Heart right ventricle (tissue), 16 donors: ENCODE results near the gene GTF2IRD1. TPM values are rescaled to one million over a fixed set of nuclear protein-coding genes. Genes with fewer than 3 reads are reported as not detected.

Experiments
- ATAC-seq, 8 donors: fragments of 200-7000 bp; cut with Tn5 transposase; one replicate each; pipeline ENCODE4 v1.9.1; 2020; ENCODE audit warnings: mild to moderate bottlenecking in 8 of 8, moderate library complexity in 8 of 8, moderate number of reproducible peaks in 1 of 8
- DNase-seq, 2 donors: peaks; one replicate each; pipeline ENCODE4 v3.0.0-alpha.2; 2020
- H3K27ac ChIP-seq, 10 donors: fragments of 200-600 bp; sonication (generic) in 2 of 10; one replicate each; pipeline versions ENCODE4 v1.5.0 to v1.8.0; 2020 to 2022; ENCODE audit warnings: mild to moderate bottlenecking in 3 of 10
- H3K27me3 ChIP-seq, 7 donors: fragments of 200-600 bp; one replicate each; pipeline ENCODE4 v1.8.0; 2021 to 2022; ENCODE audit warnings: mild to moderate bottlenecking in 2 of 7
- H3K36me3 ChIP-seq, 9 donors: fragments of 200-600 bp; sonication (generic) in 1 of 9; one replicate each; pipeline versions ENCODE4 v1.5.0 to v1.8.0; 2020 to 2022; ENCODE audit warnings: mild to moderate bottlenecking in 2 of 9
- H3K4me1 ChIP-seq, 9 donors: fragments of 200-600 bp; sonication (generic) in 1 of 9; one replicate each; pipeline versions ENCODE4 v1.5.0 to v1.8.0; 2020 to 2022; ENCODE audit warnings: mild to moderate bottlenecking in 4 of 9
- H3K4me3 ChIP-seq, 10 donors: fragments of 200-600 bp; sonication (generic) in 2 of 10; one replicate each; pipeline versions ENCODE4 v1.5.0 to v1.8.0; 2020 to 2022; ENCODE audit warnings: mild to moderate bottlenecking in 7 of 10, moderate library complexity in 2 of 10
- H3K9me3 ChIP-seq, 11 donors: fragments of 200-600 bp in 10 of 11; sonication (generic) in 2 of 11; one replicate each; pipeline versions ENCODE4 v1.5.0 to v1.8.0; 2013 to 2022; ENCODE audit warnings: mild to moderate bottlenecking in 2 of 11, control low read depth in 1 of 11, moderate library complexity in 1 of 11
- WGBS, 2 donors: extraction: QIAGEN DNeasy Blood & Tissue Kit; methylation state at CpG; one replicate each; pipeline ENCODE4 v1.1.7; 2013; ENCODE audit warnings: inconsistent platforms in 1 of 2; 5-methylcytosine and 5-hydroxymethylcytosine counted together
- intact Hi-C, 10 donors: fragments of 100-400 bp; cut with DNase I; formaldehyde crosslinking; loops; one replicate each; pipeline versions ENCODE4 v1.11.1 to v1.14.2; 2022
- polyA plus RNA-seq, 2 donors: library from polyadenylated mRNA; stranded (reverse); fragments of 200-250 nt; gene quantifications; one replicate each; pipeline ENCODE4 v1.2.3, GENCODE V29; 2013
- total RNA-seq, 10 donors: library from RNA; stranded (reverse); fragmentation: NEBNext Ultra II Directional in 3 of 10; extraction: Animal tissue kit (Norgen Biotek cat#: 25700) in 3 of 10; gene quantifications; one replicate each; pipeline versions ENCODE4 v1.2.1 to v1.2.4, GENCODE V29; 2021 to 2023
- TF ChIP-seq, protein P1 (sequence below), 9 donors: fragments of 200-600 bp; sonication (generic) in 2 of 9; IDR thresholded peaks; one replicate each; pipeline versions ENCODE4 v1.5.0 to v1.8.0; 2021 to 2022; ENCODE audit warnings: antibody characterized with exemption in 9 of 9, mild to moderate bottlenecking in 5 of 9, moderate library complexity in 1 of 9
- donor health status: Arrhythmogenic right ventricular cardiomyopathy.
- donor health status: ischemic (EF 13 %, LVEDD 7.1; RV severe dilation, severe dysfunction).
- donor health status: healthy with polysubstance abuse.
- donor health status: DM: no; HTN: yes; CAD: no.
- donor health status: DM: no; HTN: no; CAD: no.
- donor health status: ischemic (EF 25% LVEDD 6.9; RV normal size, moderate dysfunction).
- donor health status: ischemic (EF 25% LVEDD 5.7; RV mildly dilated, moderate dysfunction).
- donor health status: healthy.
- donor health status: DM: yes; HTN: yes; CAD: no.
- donor health status: Ischemic cardiomyopathy.
- donor health status: ischemic (EF 35%, LVEDD 5.7; RV mildly dilated, moderate dysfunction).
- donor health status: nonischemic (EF 11% LVEDD 7.7; RV severe dilation, severe dysfunction).
- donor health status: DM: yes; HTN: yes; CAD: no.
- donor health status: PGD.
- donor health status: ischemic (EF 29% LVEDD 5.4; RV normal size, mild dysfunction).
- donor health status: nonischemic (EF 23%, LVEDD 6.1; RV moderate dilation, normal function).

Gene GTF2IRD1
- total and polyA plus RNA-seq, 12 donors: 11.7 to 36.6 (median 18.0) TPM

DNA sequence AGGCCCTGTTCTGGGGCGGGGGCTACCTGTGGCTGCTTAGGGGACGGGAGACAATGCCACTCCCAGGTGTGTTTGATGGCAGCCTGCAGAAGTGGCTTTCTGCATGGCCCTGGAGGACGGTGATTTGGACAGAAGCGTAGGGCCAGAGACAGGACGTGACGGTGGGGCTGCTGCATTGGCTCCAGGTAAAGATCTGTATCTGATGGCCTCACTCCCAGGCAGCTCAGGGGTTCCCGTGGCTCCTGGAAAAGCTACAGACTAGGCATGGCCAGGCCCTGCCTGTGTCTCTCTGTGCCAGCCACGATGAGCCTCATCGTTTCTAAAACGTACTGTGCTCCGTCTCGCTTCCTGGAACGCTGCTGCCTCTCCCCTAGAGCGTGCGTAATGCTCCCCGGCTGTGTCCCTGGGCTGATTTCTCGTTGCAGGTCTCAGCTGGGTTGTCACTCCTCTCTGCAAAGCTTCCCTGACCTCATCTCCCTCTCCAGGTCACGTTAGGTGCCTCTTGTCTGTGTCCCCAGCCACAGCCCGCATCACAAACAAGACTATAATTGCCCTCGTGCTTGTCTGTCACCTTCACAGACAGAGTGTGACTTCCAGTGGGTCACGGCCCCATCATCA is 12.6 kb downstream of the GTF2IRD1 start:
- ATAC-seq (peak; percentile 39 to 91 (median 84)), DNase-seq (peak; percentile 23 to 39)
- intact Hi-C loops: loop anchor here in 1 of 10 donors (5.0 kb wide), 1 partner anchor 71 kb away; no protein-coding TSS in a partner anchor
- no peak overlapping the region for H3K4me3 ChIP-seq
- H3K36me3 ChIP-seq: no peaks in the 10 kb centered on the region
- H3K9me3 ChIP-seq: peaks cover 0 to 3% (median 0%) of the 10 kb centered on the region in 11 donors
- peaks cover 0 to 32% (median 9%) of the 10 kb centered on the region in 9 donors for H3K4me1 ChIP-seq
- TF ChIP-seq, protein P1, sequence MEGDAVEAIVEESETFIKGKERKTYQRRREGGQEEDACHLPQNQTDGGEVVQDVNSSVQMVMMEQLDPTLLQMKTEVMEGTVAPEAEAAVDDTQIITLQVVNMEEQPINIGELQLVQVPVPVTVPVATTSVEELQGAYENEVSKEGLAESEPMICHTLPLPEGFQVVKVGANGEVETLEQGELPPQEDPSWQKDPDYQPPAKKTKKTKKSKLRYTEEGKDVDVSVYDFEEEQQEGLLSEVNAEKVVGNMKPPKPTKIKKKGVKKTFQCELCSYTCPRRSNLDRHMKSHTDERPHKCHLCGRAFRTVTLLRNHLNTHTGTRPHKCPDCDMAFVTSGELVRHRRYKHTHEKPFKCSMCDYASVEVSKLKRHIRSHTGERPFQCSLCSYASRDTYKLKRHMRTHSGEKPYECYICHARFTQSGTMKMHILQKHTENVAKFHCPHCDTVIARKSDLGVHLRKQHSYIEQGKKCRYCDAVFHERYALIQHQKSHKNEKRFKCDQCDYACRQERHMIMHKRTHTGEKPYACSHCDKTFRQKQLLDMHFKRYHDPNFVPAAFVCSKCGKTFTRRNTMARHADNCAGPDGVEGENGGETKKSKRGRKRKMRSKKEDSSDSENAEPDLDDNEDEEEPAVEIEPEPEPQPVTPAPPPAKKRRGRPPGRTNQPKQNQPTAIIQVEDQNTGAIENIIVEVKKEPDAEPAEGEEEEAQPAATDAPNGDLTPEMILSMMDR (IDR thresholded peaks at IDR 0.05): no peak
- H3K27ac ChIP-seq: peak overlapping the region; percentile 18 to 86 (median 80)
- 46 to 55% methylated on average over 21 of the region's 21 CpGs for WGBS, 2 donors
- no peaks in the 10 kb centered on the region for H3K27me3 ChIP-seq

DNA sequence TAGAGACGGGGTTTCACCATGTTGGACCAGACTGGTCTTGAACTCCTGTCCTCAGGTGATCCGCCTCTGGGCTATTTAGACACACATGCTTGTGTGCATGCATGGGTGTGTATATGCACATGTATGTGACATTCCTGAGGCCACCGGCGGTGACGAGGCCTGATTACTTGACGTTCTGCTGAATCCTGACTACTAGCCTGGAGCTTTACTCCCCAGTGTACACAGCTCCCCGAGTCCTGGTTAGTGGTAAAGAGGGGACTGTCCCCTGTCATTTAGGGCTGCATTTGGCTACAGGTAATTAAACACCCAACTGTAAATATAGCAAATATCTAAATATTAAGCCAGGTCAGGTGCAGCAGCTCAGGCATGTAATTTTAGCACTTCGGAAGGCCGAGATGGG is 14.2 kb downstream of the GTF2IRD1 start:
- Histone ChIP-seq H3K4me3 (no peak overlapping the region), H3K9me3 (peaks cover 0 to 3% (median 0%) of the 10 kb centered on the region in 11 donors), H3K4me1 (peaks cover 0 to 32% (median 10%) of the 10 kb centered on the region in 9 donors), H3K36me3 (no peaks in the 10 kb centered on the region), H3K27ac (peak overlapping the region in 9 of 10 donors; percentile 60 to 86 (median 80)), H3K27me3 (no peaks in the 10 kb centered on the region)
- TF ChIP-seq, protein P1 (IDR thresholded peaks at IDR 0.05): no peak
- intact Hi-C loops: loop anchor here in 1 of 10 donors (5.0 kb wide), 1 partner anchor 69 kb away; no protein-coding TSS in a partner anchor
- 61 to 62% methylated on average over 9 of the region's 9 CpGs for WGBS, 2 donors
- ATAC-seq (no peak), DNase-seq (no peak)

DNA sequence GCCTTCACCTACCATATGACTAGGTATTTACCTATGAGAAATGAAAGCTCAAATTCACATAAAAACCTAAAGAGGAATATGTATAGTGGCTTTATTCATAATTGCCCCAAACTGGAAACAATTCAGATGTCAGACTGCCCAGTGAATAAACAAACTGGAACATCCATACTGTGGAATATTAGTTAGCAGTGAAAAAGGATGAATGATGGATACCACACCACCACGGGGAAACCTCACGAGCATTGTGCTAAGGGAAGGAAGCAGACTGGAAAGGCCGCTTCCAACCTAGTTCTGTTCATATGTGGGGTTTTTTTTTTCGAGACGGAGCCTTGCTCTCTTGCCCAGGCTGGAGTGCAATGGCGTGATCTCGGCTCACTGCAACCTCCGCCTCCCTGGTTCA is 16.8 kb downstream of the GTF2IRD1 start:
- Histone ChIP-seq H3K27me3 (no peaks in the 10 kb centered on the region), H3K4me3 (no peak overlapping the region), H3K9me3 (peaks cover 0 to 3% (median 0%) of the 10 kb centered on the region in 11 donors), H3K36me3 (no peaks in the 10 kb centered on the region), H3K4me1 (peaks cover 0 to 34% (median 10%) of the 10 kb centered on the region in 9 donors), H3K27ac (no peak overlapping the region)
- intact Hi-C loops: loop anchor here in 1 of 10 donors (10.0 kb wide), 1 partner anchor 64 kb away; no protein-coding TSS in a partner anchor
- 97 to 99% methylated on average over 8 of the region's 8 CpGs for WGBS, 2 donors
- ATAC-seq (no peak), DNase-seq (no peak)
- TF ChIP-seq, protein P1 (IDR thresholded peaks at IDR 0.05): no peak

DNA sequence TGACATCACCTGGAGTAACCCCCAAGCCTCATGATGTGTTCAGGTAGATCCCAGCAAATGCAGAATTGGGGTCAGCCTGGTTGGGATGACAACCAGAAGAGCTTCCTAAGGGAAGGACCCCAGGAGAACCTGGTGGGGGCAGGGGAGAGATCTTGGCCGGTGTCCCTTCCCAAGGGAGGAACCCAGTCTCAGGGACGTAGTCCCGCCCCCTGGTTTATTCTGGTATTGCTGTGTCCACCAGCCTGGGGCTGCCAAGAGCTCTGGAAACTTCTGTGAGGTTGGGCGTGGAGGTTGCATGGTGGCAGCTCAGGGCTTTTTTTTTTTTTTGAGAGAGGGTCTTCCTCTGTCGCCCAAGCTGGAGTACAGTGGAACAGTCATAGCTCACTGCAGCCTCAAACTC is 19.4 kb downstream of the GTF2IRD1 start:
- intact Hi-C loops: loop anchor here in 1 of 10 donors (10.0 kb wide), 1 partner anchor 62 kb away; no protein-coding TSS in a partner anchor
- WGBS, 2 donors: 39 to 42% methylated on average over 5 of the region's 5 CpGs
- peaks cover 0 to 3% (median 0%) of the 10 kb centered on the region in 11 donors for H3K9me3 ChIP-seq
- peak overlapping the region in 7 of 10 donors; percentile 21 to 61 (median 34) for H3K27ac ChIP-seq
- DNase-seq (peak in 1 of 2 donors; percentile 20), ATAC-seq (peak in 1 of 8 donors; percentile 24)
- TF ChIP-seq, protein P1 (IDR thresholded peaks at IDR 0.05): no peak
- no peaks in the 10 kb centered on the region for H3K27me3 ChIP-seq
- no peaks in the 10 kb centered on the region for H3K36me3 ChIP-seq
- peaks cover 4 to 31% (median 13%) of the 10 kb centered on the region in 9 donors for H3K4me1 ChIP-seq
- no peak overlapping the region for H3K4me3 ChIP-seq
